Measurements from ENCODE around the gene MED12L. TPM values are rescaled to one million over a fixed set of nuclear protein-coding genes. Genes with fewer than 3 reads are reported as not detected.

MED12L gene
- total RNA-seq, 2 experiments from 2014 or later, result 12.6 to 32.7 TPM

DNA sequence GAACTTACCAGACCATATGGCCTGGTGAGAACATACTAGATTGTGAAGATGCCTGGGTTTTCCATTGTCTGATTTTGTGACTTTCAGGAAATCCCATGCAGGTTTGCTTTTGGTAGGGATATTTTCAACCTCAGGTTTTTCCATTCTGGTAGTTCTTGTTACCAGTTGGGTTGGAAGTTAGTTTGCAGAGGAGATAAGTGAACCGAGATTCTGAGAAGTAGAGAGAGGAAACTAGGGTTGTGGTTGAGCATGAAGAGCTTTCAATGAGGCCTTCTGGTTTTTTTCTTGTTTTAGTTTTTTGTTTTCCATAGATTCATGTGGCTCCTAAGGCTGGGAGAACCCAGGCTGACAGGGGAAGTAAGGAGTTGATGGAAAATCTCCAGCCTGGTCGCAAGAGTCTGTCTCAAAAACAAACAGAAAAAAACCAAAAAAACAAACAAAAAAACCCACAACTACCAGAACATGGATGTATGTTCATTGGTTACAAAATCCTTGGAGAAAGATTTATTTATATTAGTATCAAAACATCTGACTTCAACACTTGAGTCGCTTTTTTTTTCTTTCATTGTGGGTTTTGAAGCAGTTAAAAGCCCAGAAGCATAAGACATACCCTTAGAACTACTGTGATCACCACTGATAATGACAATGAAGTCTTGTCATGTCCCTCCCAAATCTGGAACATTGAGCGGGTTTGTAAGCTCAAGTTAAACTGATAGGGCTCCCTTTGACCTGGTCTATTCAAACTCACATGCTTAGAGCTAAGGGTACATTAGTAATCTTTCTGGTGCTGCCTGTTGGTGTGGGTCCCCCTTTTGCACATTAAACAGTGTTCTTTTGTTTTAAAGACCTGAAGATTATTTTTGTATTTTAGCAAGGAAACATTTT lies 114.3 kb downstream of the MED12L start:
- H4K20me1 ChIP-seq (ENCODE audit: insufficient read depth, low read length), result no peaks in the 10 kb centered on the region
- intact Hi-C loops (cut with micrococcal nuclease; ENCODE audit: unreplicated experiment), result no loop called here
- no peak overlapping the region for H2AFZ ChIP-seq (ENCODE audit: low read length)
- no peaks in the 10 kb centered on the region for H3K4me1 ChIP-seq (ENCODE audit: insufficient read depth, low read length, poor library complexity, severe bottlenecking)
- ChIA-PET POLR2A (interaction anchor here (0.6 to 1.8 kb wide), 5 partner anchors 15 to 450 kb away, joined by 3 to 7 read pairs (median 3); no protein-coding TSS in a partner anchor), CTCF (ENCODE audit: unreplicated experiment) (no interaction called here)
- H3K79me2 ChIP-seq (ENCODE audit: insufficient read depth, low read depth, low read length), result no peaks in the 10 kb centered on the region
- no peak overlapping the region for H3K4me2 ChIP-seq (ENCODE audit: low read length)
- TF ChIP-seq, protein P1, sequence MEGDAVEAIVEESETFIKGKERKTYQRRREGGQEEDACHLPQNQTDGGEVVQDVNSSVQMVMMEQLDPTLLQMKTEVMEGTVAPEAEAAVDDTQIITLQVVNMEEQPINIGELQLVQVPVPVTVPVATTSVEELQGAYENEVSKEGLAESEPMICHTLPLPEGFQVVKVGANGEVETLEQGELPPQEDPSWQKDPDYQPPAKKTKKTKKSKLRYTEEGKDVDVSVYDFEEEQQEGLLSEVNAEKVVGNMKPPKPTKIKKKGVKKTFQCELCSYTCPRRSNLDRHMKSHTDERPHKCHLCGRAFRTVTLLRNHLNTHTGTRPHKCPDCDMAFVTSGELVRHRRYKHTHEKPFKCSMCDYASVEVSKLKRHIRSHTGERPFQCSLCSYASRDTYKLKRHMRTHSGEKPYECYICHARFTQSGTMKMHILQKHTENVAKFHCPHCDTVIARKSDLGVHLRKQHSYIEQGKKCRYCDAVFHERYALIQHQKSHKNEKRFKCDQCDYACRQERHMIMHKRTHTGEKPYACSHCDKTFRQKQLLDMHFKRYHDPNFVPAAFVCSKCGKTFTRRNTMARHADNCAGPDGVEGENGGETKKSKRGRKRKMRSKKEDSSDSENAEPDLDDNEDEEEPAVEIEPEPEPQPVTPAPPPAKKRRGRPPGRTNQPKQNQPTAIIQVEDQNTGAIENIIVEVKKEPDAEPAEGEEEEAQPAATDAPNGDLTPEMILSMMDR (conservative IDR thresholded peaks at IDR 0.05; ENCODE audit: low read length), result no peak
- TF ChIP-seq EZH2phosphoT487 (IDR thresholded peaks at IDR 0.05; ENCODE audit: borderline replicate concordance, low read depth, low read length), result no peak
- BruUV-seq (replicated peaks), result no TSS peak
- H3K36me3 ChIP-seq (ENCODE audit: insufficient read depth, low read length), result 0 out of 2 replicates have a peak, but pooled peaks cover 4% of the 10 kb centered on the region
- no peak overlapping the region for H3K27ac ChIP-seq (ENCODE audit: low read depth, low read length, poor library complexity, severe bottlenecking)
- H3K9me2 ChIP-seq (ENCODE audit: insufficient read depth, low read length), result no peaks in the 10 kb centered on the region
- no peaks in the 10 kb centered on the region for H3K9me3 ChIP-seq (ENCODE audit: low read length)
- H3K4me3 ChIP-seq (ENCODE audit: low read depth, low read length, poor library complexity, severe bottlenecking), result no peak overlapping the region
- no peak for DNase-seq (ENCODE audit: low spot score)

GRCh38 chr3:151200586-151200985 lies 115.1 kb downstream of the MED12L start:
- TF ChIP-seq EZH2phosphoT487 (IDR thresholded peaks at IDR 0.05; ENCODE audit: borderline replicate concordance, low read depth, low read length), result no peak
- TF ChIP-seq, protein P1 (conservative IDR thresholded peaks at IDR 0.05; ENCODE audit: low read length), result no peak
- CTCF ChIA-PET (ENCODE audit: unreplicated experiment), result no interaction called here
- no peak overlapping the region for H3K4me3 ChIP-seq (ENCODE audit: low read depth, low read length, poor library complexity, severe bottlenecking)
- no peak for DNase-seq (ENCODE audit: low spot score)
- no peaks in the 10 kb centered on the region for H3K4me1 ChIP-seq (ENCODE audit: insufficient read depth, low read length, poor library complexity, severe bottlenecking)
- intact Hi-C loops (cut with micrococcal nuclease; ENCODE audit: unreplicated experiment), result no loop called here
- H3K4me2 ChIP-seq (ENCODE audit: low read length), result no peak overlapping the region
- POLR2A ChIA-PET, result interaction anchor here (0.6 to 1.8 kb wide), 7 partner anchors 16 to 449 kb away, joined by 3 to 7 read pairs (median 3); no protein-coding TSS in a partner anchor
- no peaks in the 10 kb centered on the region for H3K9me2 ChIP-seq (ENCODE audit: insufficient read depth, low read length)
- no peak overlapping the region for H2AFZ ChIP-seq (ENCODE audit: low read length)
- no peaks in the 10 kb centered on the region for H3K79me2 ChIP-seq (ENCODE audit: insufficient read depth, low read depth, low read length)
- H3K36me3 ChIP-seq (ENCODE audit: insufficient read depth, low read length), result 0 out of 2 replicates have a peak, but pooled peaks cover 4% of the 10 kb centered on the region
- no peak overlapping the region for H3K27ac ChIP-seq (ENCODE audit: low read depth, low read length, poor library complexity, severe bottlenecking)
- BruUV-seq (replicated peaks), result no TSS peak
- H4K20me1 ChIP-seq (ENCODE audit: insufficient read depth, low read length), result no peaks in the 10 kb centered on the region
- H3K9me3 ChIP-seq (ENCODE audit: low read length), result no peaks in the 10 kb centered on the region

Measured in OCI-LY7 (cell line).